ENCODE data around the gene OBSCN. TPM values are rescaled to one million over a fixed set of nuclear protein-coding genes. Genes with fewer than 3 reads are reported as not detected.

Gene OBSCN
- total and polyA plus RNA-seq, 2 donors (not counting 3 experiments of a cell fraction or from before 2014, with no cell fraction given), result 1.5 to 2.9 TPM

DNA sequence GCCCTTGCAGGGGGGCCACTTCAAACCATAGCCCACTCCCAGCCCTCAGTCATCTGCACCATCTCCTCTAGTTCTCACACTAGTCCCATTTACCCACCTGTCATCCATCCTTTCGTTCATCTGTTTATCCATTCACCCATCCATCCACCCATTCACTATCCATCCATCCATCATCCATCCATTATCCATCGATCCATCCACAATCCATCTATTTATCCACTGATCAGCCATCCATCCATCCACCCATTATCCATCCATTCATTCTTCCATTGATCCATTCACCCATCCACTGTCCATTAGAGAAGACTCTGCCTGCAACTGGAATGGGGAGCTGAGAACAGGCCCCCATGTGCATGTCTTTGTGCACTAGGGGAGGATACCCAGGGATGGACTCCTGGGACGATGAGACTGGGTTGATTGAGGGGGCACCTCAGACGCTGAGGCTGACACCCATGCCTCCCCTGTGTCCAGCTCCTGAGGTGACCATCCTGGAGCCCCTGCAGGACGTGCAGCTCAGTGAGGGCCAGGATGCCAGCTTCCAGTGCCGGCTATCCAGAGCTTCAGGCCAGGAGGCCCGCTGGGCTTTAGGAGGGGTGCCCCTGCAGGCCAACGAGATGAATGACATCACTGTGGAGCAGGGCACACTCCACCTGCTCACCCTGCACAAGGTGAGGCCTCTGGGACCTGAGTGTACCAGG, 100.9 kb downstream of the OBSCN start:
- Histone ChIP-seq H4K20me1 (replicated peaks; ENCODE audit: control insufficient read depth, extremely low read depth, insufficient read depth, low read length) (no peaks in the 10 kb centered on the region), H3K4me2 (ENCODE audit: insufficient read depth, low read length) (no peak overlapping the region), H3K9me3 (replicated peaks; ENCODE audit: control insufficient read depth, insufficient read depth, low read length) (no peaks in the 10 kb centered on the region), H2AFZ (ENCODE audit: low read depth, low read length) (no peak overlapping the region), H3K79me2 (ENCODE audit: control insufficient read depth, insufficient read depth, low read length) (no peaks in the 10 kb centered on the region), H3K9me1 (replicated peaks; ENCODE audit: control insufficient read depth, extremely low read depth, insufficient read depth, low read length) (no peaks in the 10 kb centered on the region), H3K4me1 (ENCODE audit: control insufficient read depth, extremely low read depth, insufficient read depth, low read length) (no peaks in the 10 kb centered on the region), H3K4me3 (replicated peaks in 1 of 3; ENCODE audit: insufficient read depth in 1 of 3, low read depth in 1 of 3, low read length in 3 of 3) (no peak overlapping the region), H3K27ac (ENCODE audit: insufficient read depth, low read depth, low read length) (no peak overlapping the region), H3K9ac (replicated peaks; ENCODE audit: extremely low read depth, insufficient read depth, low read length) (no peak overlapping the region), H3K36me3 (ENCODE audit: control insufficient read depth in 2 of 2, extremely low read depth in 1 of 2, insufficient read depth in 2 of 2, low read length in 2 of 2) (no peaks in the 10 kb centered on the region), H3K27me3 (ENCODE audit: control insufficient read depth in 2 of 2, insufficient read depth in 2 of 2, low read length in 2 of 2) (no peaks in the 10 kb centered on the region)
- dilution Hi-C loops (cut with MboI; ENCODE audit: extremely low pct_ligation_motif_present, low sequenced_read_pairs) (no loop called here), intact Hi-C loops (cut with micrococcal nuclease) (no loop called here)
- CTCF ChIA-PET, result interaction anchor here (1.6 kb wide), 1 partner anchor 13 kb away, joined by 3 read pairs; no protein-coding TSS in a partner anchor
- no peak for TF ChIP-seq EZH2 (IDR thresholded peaks at IDR 0.05; ENCODE audit: borderline replicate concordance, low read depth, low read length, severe bottlenecking)
- TF ChIP-seq, protein P1, sequence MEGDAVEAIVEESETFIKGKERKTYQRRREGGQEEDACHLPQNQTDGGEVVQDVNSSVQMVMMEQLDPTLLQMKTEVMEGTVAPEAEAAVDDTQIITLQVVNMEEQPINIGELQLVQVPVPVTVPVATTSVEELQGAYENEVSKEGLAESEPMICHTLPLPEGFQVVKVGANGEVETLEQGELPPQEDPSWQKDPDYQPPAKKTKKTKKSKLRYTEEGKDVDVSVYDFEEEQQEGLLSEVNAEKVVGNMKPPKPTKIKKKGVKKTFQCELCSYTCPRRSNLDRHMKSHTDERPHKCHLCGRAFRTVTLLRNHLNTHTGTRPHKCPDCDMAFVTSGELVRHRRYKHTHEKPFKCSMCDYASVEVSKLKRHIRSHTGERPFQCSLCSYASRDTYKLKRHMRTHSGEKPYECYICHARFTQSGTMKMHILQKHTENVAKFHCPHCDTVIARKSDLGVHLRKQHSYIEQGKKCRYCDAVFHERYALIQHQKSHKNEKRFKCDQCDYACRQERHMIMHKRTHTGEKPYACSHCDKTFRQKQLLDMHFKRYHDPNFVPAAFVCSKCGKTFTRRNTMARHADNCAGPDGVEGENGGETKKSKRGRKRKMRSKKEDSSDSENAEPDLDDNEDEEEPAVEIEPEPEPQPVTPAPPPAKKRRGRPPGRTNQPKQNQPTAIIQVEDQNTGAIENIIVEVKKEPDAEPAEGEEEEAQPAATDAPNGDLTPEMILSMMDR (IDR thresholded peaks at IDR 0.05; ENCODE audit: extremely low read depth in 1 of 2, insufficient read depth in 1 of 2, low read depth in 1 of 2, low read length in 2 of 2), result peak in 1 of 2 donors; percentile 3
- POLR2A ChIA-PET, result no interaction called here
- no TSS peak for BruUV-seq (replicated peaks)
- no peak for FAIRE-seq
- no peak for DNase-seq (ENCODE audit: low read depth, low spot score)

DNA sequence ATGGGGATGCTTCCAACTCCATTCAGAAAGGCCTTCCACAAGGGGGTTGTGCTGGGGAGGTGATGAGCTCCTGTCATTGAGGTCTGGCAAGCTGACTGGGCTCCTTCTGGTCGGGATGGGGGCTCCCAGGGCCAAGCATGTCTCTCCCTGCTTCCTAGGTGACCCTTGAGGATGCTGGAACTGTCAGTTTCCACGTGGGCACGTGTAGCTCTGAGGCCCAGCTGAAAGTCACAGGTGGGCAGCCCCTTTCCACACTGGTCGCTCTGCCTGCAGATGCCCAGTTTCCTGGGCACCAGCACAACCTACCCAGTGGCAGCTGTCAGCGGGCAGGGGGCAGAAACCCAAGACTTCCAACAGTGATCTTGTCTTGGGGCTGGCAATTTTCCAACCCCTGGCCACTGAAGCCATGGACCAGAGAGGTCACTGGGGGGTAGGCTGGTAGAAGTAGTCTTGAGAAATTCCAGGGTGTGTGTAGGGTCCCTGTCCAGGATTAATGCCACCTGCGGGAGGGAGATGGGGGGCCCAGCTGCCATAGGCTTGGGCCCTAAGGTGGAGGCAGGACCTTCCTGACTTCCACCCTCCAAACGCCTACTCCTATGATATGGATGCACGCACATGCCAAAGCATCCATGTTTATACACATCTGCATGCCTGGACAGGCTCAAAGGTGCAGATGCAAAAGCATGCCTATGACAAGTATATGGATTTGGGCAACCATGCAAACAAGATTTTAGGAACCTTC, 101.7 kb downstream of the OBSCN start:
- no peak for FAIRE-seq
- DNase-seq (ENCODE audit: low read depth, low spot score), result no peak
- no peak overlapping the region for H3K27ac ChIP-seq (ENCODE audit: insufficient read depth, low read depth, low read length)
- no peaks in the 10 kb centered on the region for H3K36me3 ChIP-seq (ENCODE audit: control insufficient read depth in 2 of 2, extremely low read depth in 1 of 2, insufficient read depth in 2 of 2, low read length in 2 of 2)
- no peak for TF ChIP-seq JUN (IDR thresholded peaks at IDR 0.05; ENCODE audit: borderline replicate concordance, insufficient read depth, insufficient read length, low read depth)
- TF ChIP-seq, protein P2, sequence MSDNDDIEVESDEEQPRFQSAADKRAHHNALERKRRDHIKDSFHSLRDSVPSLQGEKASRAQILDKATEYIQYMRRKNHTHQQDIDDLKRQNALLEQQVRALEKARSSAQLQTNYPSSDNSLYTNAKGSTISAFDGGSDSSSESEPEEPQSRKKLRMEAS (IDR thresholded peaks at IDR 0.05; ENCODE audit: insufficient read depth, insufficient read length), result no peak
- TF ChIP-seq FOS (IDR thresholded peaks at IDR 0.05; ENCODE audit: borderline replicate concordance, insufficient read depth, low read length), result no peak
- TF ChIP-seq GATA2 (IDR thresholded peaks at IDR 0.05; ENCODE audit: insufficient read depth, insufficient read length, low read depth, low read length), result no peak
- TF ChIP-seq, protein P1 (IDR thresholded peaks at IDR 0.05; ENCODE audit: extremely low read depth in 1 of 2, insufficient read depth in 1 of 2, low read depth in 1 of 2, low read length in 2 of 2), result no peak
- no peak for TF ChIP-seq POLR2AphosphoS5 (IDR thresholded peaks at IDR 0.05; ENCODE audit: insufficient read depth, low read depth, low read length)
- no peak for TF ChIP-seq MYC (IDR thresholded peaks at IDR 0.05; ENCODE audit: low read depth, low read length)
- TF ChIP-seq EZH2 (IDR thresholded peaks at IDR 0.05; ENCODE audit: borderline replicate concordance, low read depth, low read length, severe bottlenecking), result no peak
- TF ChIP-seq POLR2A (IDR thresholded peaks at IDR 0.05; ENCODE audit: low read depth, low read length), result no peak
- no peaks in the 10 kb centered on the region for H3K9me1 ChIP-seq (replicated peaks; ENCODE audit: control insufficient read depth, extremely low read depth, insufficient read depth, low read length)
- no TSS peak for BruUV-seq (replicated peaks)
- no peaks in the 10 kb centered on the region for H3K27me3 ChIP-seq (ENCODE audit: control insufficient read depth in 2 of 2, insufficient read depth in 2 of 2, low read length in 2 of 2)
- intact Hi-C loops (cut with micrococcal nuclease) (no loop called here), dilution Hi-C loops (cut with MboI; ENCODE audit: extremely low pct_ligation_motif_present, low sequenced_read_pairs) (no loop called here)
- no peaks in the 10 kb centered on the region for H4K20me1 ChIP-seq (replicated peaks; ENCODE audit: control insufficient read depth, extremely low read depth, insufficient read depth, low read length)
- no peak overlapping the region for H3K9ac ChIP-seq (replicated peaks; ENCODE audit: extremely low read depth, insufficient read depth, low read length)
- CTCF ChIA-PET, result no interaction called here
- H3K4me3 ChIP-seq (replicated peaks in 1 of 3; ENCODE audit: insufficient read depth in 1 of 3, low read depth in 1 of 3, low read length in 3 of 3), result no peak overlapping the region
- no peak overlapping the region for H2AFZ ChIP-seq (ENCODE audit: low read depth, low read length)
- H3K79me2 ChIP-seq (ENCODE audit: control insufficient read depth, insufficient read depth, low read length), result no peaks in the 10 kb centered on the region
- no peaks in the 10 kb centered on the region for H3K4me1 ChIP-seq (ENCODE audit: control insufficient read depth, extremely low read depth, insufficient read depth, low read length)
- H3K4me2 ChIP-seq (ENCODE audit: insufficient read depth, low read length), result no peak overlapping the region
- H3K9me3 ChIP-seq (replicated peaks; ENCODE audit: control insufficient read depth, insufficient read depth, low read length), result no peaks in the 10 kb centered on the region
- POLR2A ChIA-PET, result no interaction called here
